SKM-1 treated with dmso at 0.1 percent for 144 hours (cell line): ENCODE results near the gene PLXNB1.
"Not testable (repeated sequence)": the region's sequence is repeated elsewhere in the genome, so short reads cannot be mapped to it uniquely, and the experiment has no call there.

Source experiments
- DNase-seq: peaks from one replicate; lab custom pipeline; 2025; ENCODE audit not compliant: unreplicated experiment; lab: John Stamatoyannopoulos, UW

The PLXNB1 gene

GRCh38 chr3:48429960-48430707 is at the start of gene PLXNB1:
PLXNB1 (minus strand) TSS chr3:48430086; CDS start chr3:48424611, 5,475 bp downstream.
- peak; percentile 40 for DNase-seq

- DNase-seq = no peak
Observed at GRCh38 chr3:48478626-48479555, 49.0 kb upstream of the PLXNB1 start.

GRCh38 chr3:48477959-48478520 is 48.2 kb upstream of the PLXNB1 start:
- DNase-seq = no peak

GRCh38 chr3:48476426-48477053 is 46.7 kb upstream of the PLXNB1 start:
- DNase-seq = no peak

- DNase-seq = no peak
Observed at GRCh38 chr3:48475188-48475587, 45.3 kb upstream of the PLXNB1 start.

GRCh38 chr3:48474619-48475018 is 44.7 kb upstream of the PLXNB1 start:
- no peak for DNase-seq

- not testable (repeated sequence) for DNase-seq
Observed at GRCh38 chr3:48474031-48474430, 44.1 kb upstream of the PLXNB1 start.

GRCh38 chr3:48473617-48473952 is 43.7 kb upstream of the PLXNB1 start:
- DNase-seq = no peak

- DNase-seq = peak; percentile 92
Observed at GRCh38 chr3:48472923-48473616, 43.2 kb upstream of the PLXNB1 start.

- DNase-seq = no peak
Observed at GRCh38 chr3:48472673-48472922, 42.7 kb upstream of the PLXNB1 start.

GRCh38 chr3:48470286-48470685 is 40.4 kb upstream of the PLXNB1 start:
- DNase-seq = no peak

GRCh38 chr3:48469046-48469915 is 39.4 kb upstream of the PLXNB1 start:
- no peak for DNase-seq

- DNase-seq = no peak
Observed at GRCh38 chr3:48468329-48468731, 38.4 kb upstream of the PLXNB1 start.

GRCh38 chr3:48467473-48468267 is 37.8 kb upstream of the PLXNB1 start:
- DNase-seq = no peak

GRCh38 chr3:48467110-48467454 is 37.2 kb upstream of the PLXNB1 start:
- no peak for DNase-seq

GRCh38 chr3:48466386-48467109 is 36.7 kb upstream of the PLXNB1 start:
- no peak for DNase-seq

- DNase-seq = peak; percentile 82
Observed at GRCh38 chr3:48465531-48466378, 35.9 kb upstream of the PLXNB1 start.

- no peak for DNase-seq
Observed at GRCh38 chr3:48465237-48465530, 35.3 kb upstream of the PLXNB1 start.
